ENCODE data around the gene KRT14. TPM values are rescaled to one million over a fixed set of nuclear protein-coding genes. Genes with fewer than 3 reads are reported as not detected.
"Not testable (repeated sequence)": the region's sequence is repeated elsewhere in the genome, so short reads cannot be mapped to it uniquely, and the experiment has no call there.

Gene KRT14
- total RNA-seq, 3 donors from 2014 or later (not counting 1 experiment from before 2014, with no cell fraction given): not detected

DNA sequence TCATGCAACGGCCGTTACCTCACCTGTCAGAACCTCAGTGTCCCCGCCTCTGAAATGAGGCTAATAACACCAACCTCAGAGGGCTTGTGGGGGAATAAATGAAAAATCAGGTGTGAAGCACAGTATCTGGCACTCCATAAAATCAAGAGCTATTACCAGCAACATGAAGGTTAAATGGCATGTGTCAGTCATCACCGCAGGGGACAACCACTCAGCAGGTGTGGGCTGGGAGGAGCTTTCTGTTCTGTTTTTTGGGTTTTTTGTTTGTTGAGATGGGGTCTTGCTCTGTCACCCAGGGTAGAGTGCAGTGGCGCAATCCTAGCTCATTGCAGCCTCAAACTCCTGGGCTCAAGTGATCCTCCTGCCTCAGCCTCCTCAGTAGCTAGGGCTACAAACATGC lies 41.8 kb downstream of the KRT14 start:
- TF ChIP-seq, protein P1, sequence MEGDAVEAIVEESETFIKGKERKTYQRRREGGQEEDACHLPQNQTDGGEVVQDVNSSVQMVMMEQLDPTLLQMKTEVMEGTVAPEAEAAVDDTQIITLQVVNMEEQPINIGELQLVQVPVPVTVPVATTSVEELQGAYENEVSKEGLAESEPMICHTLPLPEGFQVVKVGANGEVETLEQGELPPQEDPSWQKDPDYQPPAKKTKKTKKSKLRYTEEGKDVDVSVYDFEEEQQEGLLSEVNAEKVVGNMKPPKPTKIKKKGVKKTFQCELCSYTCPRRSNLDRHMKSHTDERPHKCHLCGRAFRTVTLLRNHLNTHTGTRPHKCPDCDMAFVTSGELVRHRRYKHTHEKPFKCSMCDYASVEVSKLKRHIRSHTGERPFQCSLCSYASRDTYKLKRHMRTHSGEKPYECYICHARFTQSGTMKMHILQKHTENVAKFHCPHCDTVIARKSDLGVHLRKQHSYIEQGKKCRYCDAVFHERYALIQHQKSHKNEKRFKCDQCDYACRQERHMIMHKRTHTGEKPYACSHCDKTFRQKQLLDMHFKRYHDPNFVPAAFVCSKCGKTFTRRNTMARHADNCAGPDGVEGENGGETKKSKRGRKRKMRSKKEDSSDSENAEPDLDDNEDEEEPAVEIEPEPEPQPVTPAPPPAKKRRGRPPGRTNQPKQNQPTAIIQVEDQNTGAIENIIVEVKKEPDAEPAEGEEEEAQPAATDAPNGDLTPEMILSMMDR (IDR thresholded peaks at IDR 0.05): no peak
- Histone ChIP-seq H3K9me3 (ENCODE audit: control insufficient read depth, insufficient read depth, low read length) (no peaks in the 10 kb centered on the region), H3K27me3 (ENCODE audit: control insufficient read depth, insufficient read depth, low read length) (no peaks in the 10 kb centered on the region), H3K4me3 (ENCODE audit: low read length) (no peak overlapping the region), H3K36me3 (ENCODE audit: control insufficient read depth, insufficient read depth, low read length) (no peaks in the 10 kb centered on the region), H3K27ac (ENCODE audit: low read length) (no peak overlapping the region), H3K4me1 (ENCODE audit: control insufficient read depth, insufficient read depth, low read length) (peaks cover 17% of the 10 kb centered on the region)
- H3K9me3 Mint-ChIP-seq: peaks cover 0 to 3% of the 10 kb centered on the region in 2 donors
- DNase-seq (no peak), ATAC-seq (no peak)
- intact Hi-C loops (cut with micrococcal nuclease): loop anchor here (5.0 kb wide), 1 partner anchor 638 kb away; no protein-coding TSS in a partner anchor
- H3K36me3 Mint-ChIP-seq: no peaks in the 10 kb centered on the region
- H3K4me3 Mint-ChIP-seq: no peak overlapping the region
- H3K27me3 Mint-ChIP-seq (ENCODE audit: low read depth in 2 of 2): peaks cover 6 to 20% of the 10 kb centered on the region in 2 donors
- H3K27ac Mint-ChIP-seq: no peak overlapping the region
- WGBS (ENCODE audit: insufficient coverage): 94% methylated on average over 5 of the region's 5 CpGs
- peaks cover 9 to 23% of the 10 kb centered on the region in 2 donors for H3K4me1 Mint-ChIP-seq

DNA sequence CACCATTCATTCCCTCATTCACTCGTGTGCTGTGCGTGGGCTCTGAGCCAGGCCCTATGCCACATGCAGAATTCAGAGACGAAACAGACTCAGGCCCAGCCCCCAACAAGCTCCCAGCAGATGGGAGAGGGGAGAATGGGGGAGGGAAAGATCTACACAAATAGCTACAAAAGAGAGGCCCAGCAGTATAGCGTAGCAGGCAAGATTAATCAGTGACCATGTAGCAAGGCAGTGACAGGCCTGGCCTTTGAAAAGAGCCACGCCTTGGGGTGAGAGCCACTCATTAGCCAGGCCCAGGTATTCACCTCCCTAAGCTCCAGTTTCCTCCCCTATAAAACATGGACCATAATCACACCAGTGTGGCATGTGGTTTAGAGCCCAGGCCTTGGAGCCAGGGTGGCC lies 42.2 kb downstream of the KRT14 start:
- no peaks in the 10 kb centered on the region for H3K36me3 Mint-ChIP-seq
- H3K36me3 ChIP-seq (ENCODE audit: control insufficient read depth, insufficient read depth, low read length): no peaks in the 10 kb centered on the region
- H3K4me3 Mint-ChIP-seq: no peak overlapping the region
- ATAC-seq (no peak), DNase-seq (no peak)
- no peaks in the 10 kb centered on the region for H3K27me3 ChIP-seq (ENCODE audit: control insufficient read depth, insufficient read depth, low read length)
- H3K4me3 ChIP-seq (ENCODE audit: low read length): no peak overlapping the region
- no peak overlapping the region for H3K27ac ChIP-seq (ENCODE audit: low read length)
- TF ChIP-seq, protein P1 (IDR thresholded peaks at IDR 0.05): no peak
- H3K9me3 ChIP-seq (ENCODE audit: control insufficient read depth, insufficient read depth, low read length): no peaks in the 10 kb centered on the region
- intact Hi-C loops (cut with micrococcal nuclease): no loop called here
- H3K9me3 Mint-ChIP-seq: peaks cover 0 to 3% of the 10 kb centered on the region in 2 donors
- WGBS (ENCODE audit: insufficient coverage): 87% methylated on average over 5 of the region's 5 CpGs
- peaks cover 14% of the 10 kb centered on the region for H3K4me1 ChIP-seq (ENCODE audit: control insufficient read depth, insufficient read depth, low read length)
- peaks cover 4 to 19% of the 10 kb centered on the region in 2 donors for H3K27me3 Mint-ChIP-seq (ENCODE audit: low read depth in 2 of 2)
- peaks cover 8 to 22% of the 10 kb centered on the region in 2 donors for H3K4me1 Mint-ChIP-seq
- no peak overlapping the region for H3K27ac Mint-ChIP-seq

DNA sequence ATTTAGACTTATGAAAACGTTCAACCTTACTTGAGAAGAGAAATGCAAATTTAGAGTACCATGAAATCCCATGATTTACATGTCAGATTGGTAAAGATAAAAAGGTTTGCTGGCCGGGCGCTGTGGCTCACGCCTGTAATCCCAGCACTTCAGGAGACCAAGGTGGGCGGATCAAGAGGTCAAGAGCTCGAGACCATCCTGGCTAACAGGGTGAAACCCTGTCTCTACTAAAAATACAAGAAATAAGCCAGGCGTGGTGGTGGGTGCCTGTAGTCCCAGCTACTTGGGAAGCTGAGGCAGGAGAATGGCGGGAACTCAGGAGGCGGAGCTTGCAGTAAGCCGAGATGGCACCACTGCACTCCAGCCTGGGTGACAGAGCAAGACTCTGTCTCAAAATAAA lies 43.9 kb downstream of the KRT14 start:
- H3K36me3 Mint-ChIP-seq; H3K4me1 ChIP-seq (ENCODE audit: control insufficient read depth, insufficient read depth, low read length); H3K27me3 ChIP-seq (ENCODE audit: control insufficient read depth, insufficient read depth, low read length); H3K27ac ChIP-seq (ENCODE audit: low read length); H3K4me3 Mint-ChIP-seq; H3K4me3 ChIP-seq (ENCODE audit: low read length); H3K4me1 Mint-ChIP-seq; H3K9me3 Mint-ChIP-seq; H3K9me3 ChIP-seq (ENCODE audit: control insufficient read depth, insufficient read depth, low read length); intact Hi-C loops (cut with micrococcal nuclease); DNase-seq; H3K27ac Mint-ChIP-seq; H3K36me3 ChIP-seq (ENCODE audit: control insufficient read depth, insufficient read depth, low read length); ATAC-seq: not testable (repeated sequence)
- peaks cover under 1 to 17% of the 10 kb centered on the region in 2 donors for H3K27me3 Mint-ChIP-seq (ENCODE audit: low read depth in 2 of 2)
- WGBS (ENCODE audit: insufficient coverage): 81% methylated on average over 10 of the region's 10 CpGs

DNA sequence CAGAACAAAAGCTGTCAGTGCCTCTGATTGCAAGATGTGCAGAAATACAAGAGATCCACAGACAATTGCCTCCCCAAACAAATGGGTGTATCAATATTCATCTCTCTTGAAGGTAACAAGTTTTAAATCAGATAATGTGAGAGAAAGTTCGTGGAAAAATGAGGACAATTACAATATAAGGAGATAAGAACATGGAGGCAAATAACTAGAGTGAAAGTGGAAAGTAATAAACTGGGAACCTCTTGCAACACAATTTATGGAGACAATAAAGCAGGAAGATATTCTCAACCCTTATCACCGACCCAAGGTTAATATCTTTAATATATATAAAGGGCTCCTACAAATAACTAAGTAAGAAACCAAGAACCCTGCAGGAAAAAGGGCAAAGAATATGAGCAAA lies 44.3 kb downstream of the KRT14 start:
- Histone ChIP-seq H3K9me3 (ENCODE audit: control insufficient read depth, insufficient read depth, low read length) (no peaks in the 10 kb centered on the region), H3K4me1 (ENCODE audit: control insufficient read depth, insufficient read depth, low read length) (no peaks in the 10 kb centered on the region), H3K27ac (ENCODE audit: low read length) (no peak overlapping the region), H3K36me3 (ENCODE audit: control insufficient read depth, insufficient read depth, low read length) (no peaks in the 10 kb centered on the region), H3K4me3 (ENCODE audit: low read length) (no peak overlapping the region), H3K27me3 (ENCODE audit: control insufficient read depth, insufficient read depth, low read length) (no peaks in the 10 kb centered on the region)
- no peak for ATAC-seq
- H3K4me1 Mint-ChIP-seq: peaks cover 0 to under 1% of the 10 kb centered on the region in 2 donors
- H3K4me3 Mint-ChIP-seq: no peak overlapping the region
- no peak overlapping the region for H3K27ac Mint-ChIP-seq
- peaks cover 0 to 3% of the 10 kb centered on the region in 2 donors for H3K9me3 Mint-ChIP-seq
- no peaks in the 10 kb centered on the region for H3K36me3 Mint-ChIP-seq
- no peak for DNase-seq
- H3K27me3 Mint-ChIP-seq (ENCODE audit: low read depth in 2 of 2): peaks cover 4 to 21% of the 10 kb centered on the region in 2 donors
- TF ChIP-seq, protein P1 (IDR thresholded peaks at IDR 0.05): no peak
- intact Hi-C loops (cut with micrococcal nuclease): no loop called here
- no CpG with 5 or more reads among the region's 2 CpGs for WGBS (ENCODE audit: insufficient coverage)

Measured in natural killer cell (primary cell).